HepG2 (cell line): ENCODE results near the gene ARCN1. TPM values are rescaled to one million over a fixed set of nuclear protein-coding genes. Genes with fewer than 3 reads are reported as not detected.

Experiments
- ATF5 ChIP-seq: sonication (generic); formaldehyde crosslinking; IDR thresholded peaks from 2 replicates; pipeline ENCODE4 v1.4.0; 2020; ENCODE audit warnings: mild to moderate bottlenecking, low read depth, missing genetic modification reagents
- ATM ChIP-seq: fragments of 450-650 bp; IDR thresholded peaks from 2 replicates; pipeline ENCODE4 v1.7.1; 2017; ENCODE audit warnings: mild to moderate bottlenecking, borderline replicate concordance
- CTCF ChIP-seq: sonication (generic); formaldehyde crosslinking; IDR thresholded peaks from 2 replicates; pipeline ENCODE4 v1.5.0; 2020; ENCODE audit warnings: mild to moderate bottlenecking, missing genetic modification reagents, moderate library complexity
- GTF3A ChIP-seq: sonication (generic); formaldehyde crosslinking; conservative IDR thresholded peaks from 2 replicates; pipeline ENCODE4 v1.4.0; 2020; ENCODE audit warnings: mild to moderate bottlenecking, missing genetic modification reagents
- HNRNPL ChIP-seq: fragments of 200-400 bp; formaldehyde crosslinking; IDR thresholded peaks from 2 replicates; pipeline ENCODE4 v1.6.1; 2017; ENCODE audit warnings: mild to moderate bottlenecking, low read depth, low read length
- KAT8 ChIP-seq: IDR thresholded peaks from 2 replicates; pipeline ENCODE4 v1.6.1; 2016; ENCODE audit warnings: missing genetic modification reagents, missing compliant biosample characterization
- KDM6A ChIP-seq: IDR thresholded peaks from 2 replicates; pipeline ENCODE4 v1.6.1; 2016; ENCODE audit warnings: low read depth
- KLF6 ChIP-seq: IDR thresholded peaks from 2 replicates; pipeline ENCODE4 v1.8.0; 2016; ENCODE audit warnings: missing biosample characterization, missing genetic modification reagents
- PHF5A ChIP-seq: IDR thresholded peaks from one replicate; pipeline ENCODE4 v1.6.1; 2018; ENCODE audit warnings: low read depth, missing genetic modification reagents; ENCODE audit not compliant: unreplicated experiment
- SP1 ChIP-seq, 2 experiments: fragments of 450-650 bp in 1 of 2; sonication (generic) in 1 of 2; formaldehyde crosslinking in 1 of 2; IDR thresholded peaks; 2 replicates each; pipeline versions ENCODE4 v1.4.0 to v1.6.1; 2016 to 2020; ENCODE audit warnings: missing genetic modification reagents in 1 of 2
- SRSF4 ChIP-seq: fragments of 200-400 bp; formaldehyde crosslinking; IDR thresholded peaks from one replicate; pipeline ENCODE4 v1.6.1; 2018; ENCODE audit warnings: mild to moderate bottlenecking, low read depth, low read length, moderate library complexity; ENCODE audit not compliant: poor library complexity, severe bottlenecking
- U2AF2 ChIP-seq: fragments of 200-400 bp; formaldehyde crosslinking; IDR thresholded peaks from 2 replicates; pipeline ENCODE4 v1.6.1; 2017; ENCODE audit warnings: low read depth, mild to moderate bottlenecking, low read length
- XRCC5 ChIP-seq: fragments of 200-400 bp; formaldehyde crosslinking; optimal IDR thresholded peaks from 2 replicates; pipeline ENCODE3; 2017; ENCODE audit warnings: mild to moderate bottlenecking, low read length
- ZBTB1 ChIP-seq: sonication (generic); formaldehyde crosslinking; IDR thresholded peaks from 2 replicates; pipeline ENCODE4 v1.4.0; 2020; ENCODE audit warnings: missing genetic modification reagents, borderline replicate concordance
- ZBTB4 ChIP-seq: sonication (generic); formaldehyde crosslinking; IDR thresholded peaks from 2 replicates; pipeline ENCODE4 v1.4.0; 2020; ENCODE audit warnings: missing genetic modification reagents, mild to moderate bottlenecking, borderline replicate concordance
- ZFP1 ChIP-seq: IDR thresholded peaks from 2 replicates; pipeline ENCODE4 v1.6.1; 2016
- ZFP41 ChIP-seq: sonication (generic); formaldehyde crosslinking; IDR thresholded peaks from 2 replicates; pipeline ENCODE4 v1.4.0; 2020; ENCODE audit warnings: mild to moderate bottlenecking, missing genetic modification reagents, borderline replicate concordance
- polyA plus RNA-seq, 8 experiments: library from polyadenylated mRNA; depleted of rRNA in 3 of 8; stranded (reverse) in 7 of 8; unstranded in 1 of 8; fragments of >200 nt; fragmentation: Illumina TruSeq in 4 of 8; extraction: Trizol in 4 of 8; gene quantifications; 2 replicates each; pipeline versions ENCODE4 v1.2.1 to v1.2.3, GENCODE V29; 2011 to 2016; ENCODE audit warnings: low read depth in 4 of 8, missing spikeins in 1 of 8, mixed read lengths in 1 of 8; ENCODE audit not compliant: insufficient read depth in 1 of 8
- total RNA-seq, 5 experiments: library from RNA; depleted of rRNA; stranded (reverse); fragments of >200 nt; fragmentation: Illumina TruSeq; extraction: Trizol; gene quantifications; 2 replicates each; pipeline ENCODE4 v1.2.3, GENCODE V29; 2016; ENCODE audit warnings: low read depth in 1 of 5
- TF ChIP-seq, protein P1 (sequence below): sonication (generic); formaldehyde crosslinking; IDR thresholded peaks from 2 replicates; pipeline ENCODE4 v1.8.0; 2022; ENCODE audit warnings: mild to moderate bottlenecking, missing genetic modification reagents, borderline replicate concordance
- TF ChIP-seq, protein P2 (sequence below): sonication (generic); formaldehyde crosslinking; IDR thresholded peaks from 2 replicates; pipeline ENCODE4 v1.4.0; 2020; ENCODE audit warnings: mild to moderate bottlenecking, missing genetic modification reagents
- TF ChIP-seq, protein P3 (sequence below), 2 experiments: fragments of 450-650 bp in 1 of 2; sonication (generic) in 1 of 2; formaldehyde crosslinking; IDR thresholded peaks; 2 replicates each; pipeline versions ENCODE4 v1.5.0 to v1.8.0; 2020 to 2022; ENCODE audit warnings: mild to moderate bottlenecking in 1 of 2, missing genetic modification reagents in 1 of 2

Gene ARCN1
- total and polyA plus RNA-seq, 2 of the 13 experiments (the other 11 are each of a cell fraction or from before 2014, with no cell fraction given), result 148 to 200 TPM

- TF ChIP-seq, protein P1, sequence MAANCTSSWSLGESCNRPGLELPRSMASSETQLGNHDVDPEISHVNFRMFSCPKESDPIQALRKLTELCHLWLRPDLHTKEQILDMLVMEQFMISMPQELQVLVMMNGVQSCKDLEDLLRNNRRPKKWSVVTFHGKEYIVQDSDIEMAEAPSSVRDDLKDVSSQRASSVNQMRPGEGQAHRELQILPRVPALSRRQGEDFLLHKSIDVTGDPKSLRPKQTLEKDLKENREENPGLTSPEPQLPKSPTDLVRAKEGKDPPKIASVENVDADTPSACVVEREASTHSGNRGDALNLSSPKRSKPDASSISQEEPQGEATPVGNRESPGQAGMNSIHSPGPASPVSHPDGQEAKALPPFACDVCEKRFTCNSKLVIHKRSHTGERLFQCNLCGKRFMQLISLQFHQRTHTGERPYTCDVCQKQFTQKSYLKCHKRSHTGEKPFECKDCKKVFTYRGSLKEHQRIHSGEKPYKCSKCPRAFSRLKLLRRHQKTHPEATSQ, result no peak; the same call in 1 of the 2 replicates
- TF ChIP-seq, protein P2, sequence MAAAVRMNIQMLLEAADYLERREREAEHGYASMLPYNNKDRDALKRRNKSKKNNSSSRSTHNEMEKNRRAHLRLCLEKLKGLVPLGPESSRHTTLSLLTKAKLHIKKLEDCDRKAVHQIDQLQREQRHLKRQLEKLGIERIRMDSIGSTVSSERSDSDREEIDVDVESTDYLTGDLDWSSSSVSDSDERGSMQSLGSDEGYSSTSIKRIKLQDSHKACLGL (CRISPR knock-in tag), result peak; percentile 41; the same call in 1 of the 2 replicates
- TF ChIP-seq ATF5 (CRISPR knock-in tag) (no peak), XRCC5 (peak; percentile 94), U2AF2 (no peak), HNRNPL (no peak), ZBTB1 (no peak), ZFP41 (CRISPR knock-in tag) (no peak), ATM (no peak), SRSF4 (no peak), SP1 (IDR thresholded peaks at IDR 0.05) (no peak), SP1 (CRISPR knock-in tag; IDR thresholded peaks at IDR 0.05) (0 out of 2 replicates have a peak, but pooled peaks have one; percentile 31), CTCF (no peak), KDM6A (CRISPR knock-in tag) (no peak), ZBTB4 (CRISPR knock-in tag) (no peak), ZFP1 (CRISPR knock-in tag) (no peak), GTF3A (no peak), KLF6 (CRISPR knock-in tag) (peak; percentile 89), KAT8 (peak; percentile 72), PHF5A (CRISPR knock-in tag) (no peak)
- TF ChIP-seq, protein P3, sequence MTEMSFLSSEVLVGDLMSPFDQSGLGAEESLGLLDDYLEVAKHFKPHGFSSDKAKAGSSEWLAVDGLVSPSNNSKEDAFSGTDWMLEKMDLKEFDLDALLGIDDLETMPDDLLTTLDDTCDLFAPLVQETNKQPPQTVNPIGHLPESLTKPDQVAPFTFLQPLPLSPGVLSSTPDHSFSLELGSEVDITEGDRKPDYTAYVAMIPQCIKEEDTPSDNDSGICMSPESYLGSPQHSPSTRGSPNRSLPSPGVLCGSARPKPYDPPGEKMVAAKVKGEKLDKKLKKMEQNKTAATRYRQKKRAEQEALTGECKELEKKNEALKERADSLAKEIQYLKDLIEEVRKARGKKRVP (CRISPR knock-in tag; IDR thresholded peaks at IDR 0.05), result peak in 1 of 2 experiments; percentile 56; a peak in 1 of 4 replicates
Measured at GRCh38 chr11:118530683-118531596, 41.3 kb upstream of the ARCN1 start, which contains the start of gene TMEM25 (continued).
